SK-N-SH (cell line): ENCODE results near the gene MRGPRG. TPM values are rescaled to one million over a fixed set of nuclear protein-coding genes. Genes with fewer than 3 reads are reported as not detected.
A peak's percentile ranks its signal among the peaks of the same experiment; 100 is the strongest.
"Not testable (repeated sequence)": the region's sequence is repeated elsewhere in the genome, so short reads cannot be mapped to it uniquely, and the experiment has no call there.

Source experiments
- CTCF ChIA-PET: fragments of 300-600, 350-600 bp; formaldehyde crosslinking; extraction: SDS; loops from one replicate; lab custom pipeline; 2021; lab: Yijun Ruan, JAX
- POLR2A ChIA-PET: fragments of 350-600 bp; sonication (Branson Sonifier 250); formaldehyde crosslinking; extraction: SDS; loops from one replicate; lab custom pipeline; 2020; ENCODE audit warnings: antibody characterized with exemption, inconsistent platforms; lab: Yijun Ruan, JAX
- DNase-seq: peaks from one replicate; pipeline ENCODE4 v3.0.0; 2012
- H2AFZ ChIP-seq: fragments of 200-600 bp; sonication (generic); 2 replicates; pipeline ENCODE4 v1.8.1; 2016; ENCODE audit warnings: antibody characterized with exemption, mild to moderate bottlenecking, low read depth
- H3F3A ChIP-seq: fragments of 200-600 bp; sonication (generic); replicated peaks from 2 replicates; pipeline ENCODE3; 2016; ENCODE audit warnings: antibody characterized with exemption, mild to moderate bottlenecking; ENCODE audit not compliant: insufficient read depth
- H3K27ac ChIP-seq, 2 experiments: fragments of 200-500 bp in 1 of 2; fragments of 200-600 bp in 1 of 2; sonication (Bioruptor generic) in 1 of 2; sonication (generic), shearing (Covaris generic) in 1 of 2; 2 replicates each; pipeline versions ENCODE4 v1.5.1 to v1.6.1; 2014 to 2016; ENCODE audit warnings: low read depth in 2 of 2, inconsistent platforms in 1 of 2, low read length in 1 of 2, mild to moderate bottlenecking in 1 of 2, mixed read lengths in 1 of 2
- H3K27me3 ChIP-seq: fragments of 200-600 bp; sonication (generic), shearing (Covaris generic); 2 replicates; pipeline ENCODE4 v1.6.1; 2016; ENCODE audit warnings: mixed run types; ENCODE audit not compliant: insufficient read depth
- H3K36me3 ChIP-seq, 2 experiments: fragments of 200-500 bp in 1 of 2; fragments of 200-600 bp in 1 of 2; sonication (Bioruptor generic) in 1 of 2; sonication (generic) in 1 of 2; replicated peaks in 1 of 2; 2 replicates each; pipeline versions ENCODE3 to v1.5.1; 2014 to 2016; ENCODE audit warnings: low read length in 1 of 2, mild to moderate bottlenecking in 1 of 2; ENCODE audit not compliant: insufficient read depth in 2 of 2, control insufficient read depth in 1 of 2
- H3K4me1 ChIP-seq, 2 experiments: fragments of 200-500 bp in 1 of 2; fragments of 200-600 bp in 1 of 2; sonication (Bioruptor generic) in 1 of 2; sonication (generic), shearing (Covaris generic) in 1 of 2; 2 replicates each; pipeline versions ENCODE4 v1.5.1 to v1.6.1; 2014 to 2016; ENCODE audit warnings: low read depth in 1 of 2, low read length in 1 of 2, mixed run types in 1 of 2; ENCODE audit not compliant: insufficient read depth in 2 of 2, control insufficient read depth in 1 of 2
- H3K4me2 ChIP-seq: fragments of 200-600 bp; sonication (generic), shearing (Covaris generic); 2 replicates; pipeline ENCODE4 v1.6.1; 2017; ENCODE audit warnings: mixed run types
- H3K4me3 ChIP-seq, 2 experiments: fragments of 200-500 bp in 1 of 2; fragments of 200-600 bp in 1 of 2; sonication (Bioruptor generic) in 1 of 2; sonication (generic), shearing (Covaris generic) in 1 of 2; 2 replicates each; pipeline versions ENCODE4 v1.5.1 to v1.8.1; 2014 to 2016; ENCODE audit warnings: low read depth in 2 of 2, inconsistent platforms in 1 of 2, low read length in 1 of 2, mild to moderate bottlenecking in 1 of 2, mixed read lengths in 1 of 2, moderate library complexity in 1 of 2
- H3K79me2 ChIP-seq: fragments of 200-600 bp; sonication (generic); 2 replicates; pipeline ENCODE4 v1.8.1; 2017; ENCODE audit warnings: mild to moderate bottlenecking; ENCODE audit not compliant: insufficient read depth
- H3K9ac ChIP-seq: fragments of 200-600 bp; sonication (generic); 2 replicates; pipeline ENCODE4 v1.6.1; 2017; ENCODE audit warnings: mixed run types
- H3K9me2 ChIP-seq: fragments of 200-600 bp; sonication (generic); 2 replicates; pipeline ENCODE4 v1.6.1; 2017; ENCODE audit warnings: mixed run types
- H3K9me3 ChIP-seq: fragments of 200-600 bp; sonication (generic); 2 replicates; pipeline ENCODE4 v1.6.1; 2017; ENCODE audit warnings: mixed run types, mild to moderate bottlenecking, moderate library complexity
- H4K20me1 ChIP-seq: fragments of 200-600 bp; sonication (generic); 2 replicates; pipeline ENCODE4 v1.6.1; 2017; ENCODE audit warnings: mild to moderate bottlenecking, mixed run types; ENCODE audit not compliant: insufficient read depth
- EZH2phosphoT487 ChIP-seq: fragments of 200-600 bp; sonication (generic); IDR thresholded peaks from 2 replicates; pipeline ENCODE4 v1.6.1; 2017; ENCODE audit warnings: low read depth, mixed run types, mild to moderate bottlenecking, antibody characterized with exemption, moderate library complexity, borderline replicate concordance
- FOSL2 ChIP-seq: IDR thresholded peaks from 2 replicates; pipeline ENCODE4 v1.4.0; 2012; ENCODE audit warnings: low read depth, mild to moderate bottlenecking, moderate library complexity, borderline replicate concordance
- FOXJ3 ChIP-seq: sonication (generic); formaldehyde crosslinking; IDR thresholded peaks from 2 replicates; pipeline ENCODE4 v1.5.1; 2020; ENCODE audit warnings: mild to moderate bottlenecking, missing genetic modification reagents
- POLR2AphosphoS5 ChIP-seq: IDR thresholded peaks from 2 replicates; pipeline ENCODE4 v1.6.1; 2012; ENCODE audit warnings: low read depth, low read length
- RFX5 ChIP-seq: IDR thresholded peaks from 2 replicates; pipeline ENCODE4 v1.6.1; 2012; ENCODE audit warnings: mild to moderate bottlenecking, improper control_type of control experiment, low read length
- SMC3 ChIP-seq: IDR thresholded peaks from 2 replicates; pipeline ENCODE4 v1.6.1; 2012; ENCODE audit warnings: low read depth, low read length, improper control_type of control experiment
- TAF1 ChIP-seq: IDR thresholded peaks from 2 replicates; pipeline ENCODE4 v1.6.1; 2012; ENCODE audit warnings: low read depth, mild to moderate bottlenecking, low read length, moderate library complexity, borderline replicate concordance
- TCF12 ChIP-seq: IDR thresholded peaks from 2 replicates; pipeline ENCODE4 v1.4.0; 2012
- TEAD4 ChIP-seq: IDR thresholded peaks from 2 replicates; pipeline ENCODE4 v1.4.0; 2012; ENCODE audit warnings: mild to moderate bottlenecking, borderline replicate concordance; ENCODE audit not compliant: insufficient read depth
- WGBS: methylation state at CpG from one replicate; pipeline ENCODE4 v1.1.6; 2017; ENCODE audit warnings: low lambda C conversion rate; 5-methylcytosine and 5-hydroxymethylcytosine counted together
- polyA plus RNA-seq, 3 experiments: library from polyadenylated mRNA; depleted of rRNA; stranded (reverse); fragments of >200 nt; gene quantifications; 2 replicates each; pipeline ENCODE4 v1.2.3, GENCODE V29; 2012
- TF ChIP-seq, protein P1 (sequence below): IDR thresholded peaks from 2 replicates; pipeline ENCODE4 v1.6.1; 2012; ENCODE audit warnings: mild to moderate bottlenecking, low read depth, low read length, moderate library complexity
- TF ChIP-seq, protein P2 (sequence below): fragments of 150-350 bp; IDR thresholded peaks from 2 replicates; pipeline ENCODE4 v1.6.1; 2017; ENCODE audit warnings: antibody characterized with exemption, low read length, low read depth, borderline replicate concordance
- TF ChIP-seq, protein P3 (sequence below): IDR thresholded peaks from 2 replicates; pipeline ENCODE4 v1.4.0; 2012; ENCODE audit warnings: low read depth
- TF ChIP-seq, protein P4 (sequence below): IDR thresholded peaks from 2 replicates; pipeline ENCODE4 v1.4.0; 2012; ENCODE audit warnings: low read depth, borderline replicate concordance
- TF ChIP-seq, protein P5 (sequence below): IDR thresholded peaks from 2 replicates; pipeline ENCODE4 v1.4.0; 2012; ENCODE audit warnings: low read depth, borderline replicate concordance
- TF ChIP-seq, protein P6 (sequence below): IDR thresholded peaks from 2 replicates; pipeline ENCODE4; 2012

The MRGPRG gene
- polyA plus RNA-seq, 1 of the 3 experiments (the other 2 are of a cell fraction) = not detected

DNA sequence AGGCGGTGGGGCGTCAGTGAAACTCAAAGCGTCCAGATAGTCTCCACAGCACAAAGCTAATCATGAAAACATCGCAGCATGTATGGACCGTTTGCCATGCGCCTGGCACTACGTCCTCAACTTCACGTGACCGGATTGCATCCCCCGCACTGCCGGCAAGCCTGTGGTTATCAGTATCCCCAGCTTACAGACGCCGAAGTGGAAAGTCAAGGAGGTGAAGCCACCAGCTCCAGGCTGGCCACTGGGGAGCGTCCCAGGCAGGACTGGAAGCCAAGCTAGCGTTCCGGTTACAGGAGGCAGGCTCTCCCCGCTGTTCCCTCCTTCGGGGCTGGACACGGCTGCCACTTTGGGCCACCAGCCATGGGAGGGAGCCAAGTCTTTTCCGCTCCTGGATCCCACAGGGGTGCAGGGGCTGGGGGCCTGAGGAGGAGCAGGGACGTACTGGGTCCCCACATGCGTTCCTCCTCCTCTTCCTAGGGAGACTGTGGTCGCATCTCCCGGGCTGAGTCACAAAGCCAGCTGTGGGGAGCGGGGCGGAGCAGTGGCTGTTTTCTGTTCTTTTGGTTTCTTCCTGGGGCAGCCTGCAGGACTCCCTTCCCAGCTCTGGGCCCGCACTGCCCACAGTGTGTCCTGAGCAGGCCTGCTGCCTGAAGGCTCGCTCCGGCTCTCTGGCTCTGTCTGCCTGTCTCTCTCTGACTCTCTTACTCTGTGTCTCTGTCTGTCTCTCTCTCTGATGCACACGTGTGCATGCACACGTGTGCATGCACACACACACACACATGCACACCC lies 49.2 kb downstream of the MRGPRG start:
- Histone ChIP-seq H3F3A (no peaks in the 10 kb centered on the region), H4K20me1 (peaks cover under 1% of the 10 kb centered on the region; the same call in 1 of the 2 replicates), H3K4me3 (peak overlapping the region; percentile 10 to 48; a peak in 3 of 4 replicates), H3K27me3 (0 out of 2 replicates have a peak, but pooled peaks cover 4% of the 10 kb centered on the region), H3K9me3 (no peaks in the 10 kb centered on the region), H3K9ac (no peak overlapping the region), H3K4me2 (peak overlapping the region; percentile 76), H3K36me3 (no peaks in the 10 kb centered on the region), H2AFZ (peak overlapping the region; percentile 73), H3K4me1 (peaks cover 0 to 13% of the 10 kb centered on the region in 2 experiments; a peak in 1 of 4 replicates), H3K79me2 (peaks cover 4% of the 10 kb centered on the region), H3K27ac (no peak overlapping the region), H3K9me2 (no peaks in the 10 kb centered on the region)
- ChIA-PET POLR2A (no interaction called here), CTCF (interaction anchor here (1.0 to 1.4 kb wide), 6 partner anchors 9 to 78 kb away, joined by 3 to 4 read pairs (median 3); no protein-coding TSS in a partner anchor)
- no peak for TF ChIP-seq RFX5
- TF ChIP-seq, protein P1, sequence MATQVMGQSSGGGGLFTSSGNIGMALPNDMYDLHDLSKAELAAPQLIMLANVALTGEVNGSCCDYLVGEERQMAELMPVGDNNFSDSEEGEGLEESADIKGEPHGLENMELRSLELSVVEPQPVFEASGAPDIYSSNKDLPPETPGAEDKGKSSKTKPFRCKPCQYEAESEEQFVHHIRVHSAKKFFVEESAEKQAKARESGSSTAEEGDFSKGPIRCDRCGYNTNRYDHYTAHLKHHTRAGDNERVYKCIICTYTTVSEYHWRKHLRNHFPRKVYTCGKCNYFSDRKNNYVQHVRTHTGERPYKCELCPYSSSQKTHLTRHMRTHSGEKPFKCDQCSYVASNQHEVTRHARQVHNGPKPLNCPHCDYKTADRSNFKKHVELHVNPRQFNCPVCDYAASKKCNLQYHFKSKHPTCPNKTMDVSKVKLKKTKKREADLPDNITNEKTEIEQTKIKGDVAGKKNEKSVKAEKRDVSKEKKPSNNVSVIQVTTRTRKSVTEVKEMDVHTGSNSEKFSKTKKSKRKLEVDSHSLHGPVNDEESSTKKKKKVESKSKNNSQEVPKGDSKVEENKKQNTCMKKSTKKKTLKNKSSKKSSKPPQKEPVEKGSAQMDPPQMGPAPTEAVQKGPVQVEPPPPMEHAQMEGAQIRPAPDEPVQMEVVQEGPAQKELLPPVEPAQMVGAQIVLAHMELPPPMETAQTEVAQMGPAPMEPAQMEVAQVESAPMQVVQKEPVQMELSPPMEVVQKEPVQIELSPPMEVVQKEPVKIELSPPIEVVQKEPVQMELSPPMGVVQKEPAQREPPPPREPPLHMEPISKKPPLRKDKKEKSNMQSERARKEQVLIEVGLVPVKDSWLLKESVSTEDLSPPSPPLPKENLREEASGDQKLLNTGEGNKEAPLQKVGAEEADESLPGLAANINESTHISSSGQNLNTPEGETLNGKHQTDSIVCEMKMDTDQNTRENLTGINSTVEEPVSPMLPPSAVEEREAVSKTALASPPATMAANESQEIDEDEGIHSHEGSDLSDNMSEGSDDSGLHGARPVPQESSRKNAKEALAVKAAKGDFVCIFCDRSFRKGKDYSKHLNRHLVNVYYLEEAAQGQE = no peak
- TF ChIP-seq, protein P2, sequence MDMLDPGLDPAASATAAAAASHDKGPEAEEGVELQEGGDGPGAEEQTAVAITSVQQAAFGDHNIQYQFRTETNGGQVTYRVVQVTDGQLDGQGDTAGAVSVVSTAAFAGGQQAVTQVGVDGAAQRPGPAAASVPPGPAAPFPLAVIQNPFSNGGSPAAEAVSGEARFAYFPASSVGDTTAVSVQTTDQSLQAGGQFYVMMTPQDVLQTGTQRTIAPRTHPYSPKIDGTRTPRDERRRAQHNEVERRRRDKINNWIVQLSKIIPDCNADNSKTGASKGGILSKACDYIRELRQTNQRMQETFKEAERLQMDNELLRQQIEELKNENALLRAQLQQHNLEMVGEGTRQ = no peak
- no peak for TF ChIP-seq EZH2phosphoT487
- no peak for TF ChIP-seq TAF1
- no peak; the same call in 1 of the 2 replicates for TF ChIP-seq FOSL2
- TF ChIP-seq, protein P3, sequence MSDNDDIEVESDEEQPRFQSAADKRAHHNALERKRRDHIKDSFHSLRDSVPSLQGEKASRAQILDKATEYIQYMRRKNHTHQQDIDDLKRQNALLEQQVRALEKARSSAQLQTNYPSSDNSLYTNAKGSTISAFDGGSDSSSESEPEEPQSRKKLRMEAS = no peak
- no peak for TF ChIP-seq POLR2AphosphoS5
- TF ChIP-seq, protein P4, sequence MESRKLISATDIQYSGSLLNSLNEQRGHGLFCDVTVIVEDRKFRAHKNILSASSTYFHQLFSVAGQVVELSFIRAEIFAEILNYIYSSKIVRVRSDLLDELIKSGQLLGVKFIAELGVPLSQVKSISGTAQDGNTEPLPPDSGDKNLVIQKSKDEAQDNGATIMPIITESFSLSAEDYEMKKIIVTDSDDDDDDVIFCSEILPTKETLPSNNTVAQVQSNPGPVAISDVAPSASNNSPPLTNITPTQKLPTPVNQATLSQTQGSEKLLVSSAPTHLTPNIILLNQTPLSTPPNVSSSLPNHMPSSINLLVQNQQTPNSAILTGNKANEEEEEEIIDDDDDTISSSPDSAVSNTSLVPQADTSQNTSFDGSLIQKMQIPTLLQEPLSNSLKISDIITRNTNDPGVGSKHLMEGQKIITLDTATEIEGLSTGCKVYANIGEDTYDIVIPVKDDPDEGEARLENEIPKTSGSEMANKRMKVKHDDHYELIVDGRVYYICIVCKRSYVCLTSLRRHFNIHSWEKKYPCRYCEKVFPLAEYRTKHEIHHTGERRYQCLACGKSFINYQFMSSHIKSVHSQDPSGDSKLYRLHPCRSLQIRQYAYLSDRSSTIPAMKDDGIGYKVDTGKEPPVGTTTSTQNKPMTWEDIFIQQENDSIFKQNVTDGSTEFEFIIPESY = no peak
- no peak for TF ChIP-seq TEAD4
- TF ChIP-seq FOXJ3 (CRISPR knock-in tag) = no peak
- TF ChIP-seq, protein P5, sequence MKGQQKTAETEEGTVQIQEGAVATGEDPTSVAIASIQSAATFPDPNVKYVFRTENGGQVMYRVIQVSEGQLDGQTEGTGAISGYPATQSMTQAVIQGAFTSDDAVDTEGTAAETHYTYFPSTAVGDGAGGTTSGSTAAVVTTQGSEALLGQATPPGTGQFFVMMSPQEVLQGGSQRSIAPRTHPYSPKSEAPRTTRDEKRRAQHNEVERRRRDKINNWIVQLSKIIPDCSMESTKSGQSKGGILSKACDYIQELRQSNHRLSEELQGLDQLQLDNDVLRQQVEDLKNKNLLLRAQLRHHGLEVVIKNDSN = peak; percentile 70; the same call in 1 of the 2 replicates
- TF ChIP-seq TCF12 = no peak
- TF ChIP-seq, protein P6, sequence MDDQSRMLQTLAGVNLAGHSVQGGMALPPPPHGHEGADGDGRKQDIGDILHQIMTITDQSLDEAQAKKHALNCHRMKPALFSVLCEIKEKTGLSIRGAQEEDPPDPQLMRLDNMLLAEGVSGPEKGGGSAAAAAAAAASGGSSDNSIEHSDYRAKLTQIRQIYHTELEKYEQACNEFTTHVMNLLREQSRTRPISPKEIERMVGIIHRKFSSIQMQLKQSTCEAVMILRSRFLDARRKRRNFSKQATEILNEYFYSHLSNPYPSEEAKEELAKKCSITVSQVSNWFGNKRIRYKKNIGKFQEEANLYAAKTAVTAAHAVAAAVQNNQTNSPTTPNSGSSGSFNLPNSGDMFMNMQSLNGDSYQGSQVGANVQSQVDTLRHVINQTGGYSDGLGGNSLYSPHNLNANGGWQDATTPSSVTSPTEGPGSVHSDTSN = no peak
- peak; percentile 15; the same call in 1 of the 2 replicates for TF ChIP-seq SMC3
- 25% methylated on average over 18 of the region's 31 CpGs for WGBS
- DNase-seq = no peak

DNA sequence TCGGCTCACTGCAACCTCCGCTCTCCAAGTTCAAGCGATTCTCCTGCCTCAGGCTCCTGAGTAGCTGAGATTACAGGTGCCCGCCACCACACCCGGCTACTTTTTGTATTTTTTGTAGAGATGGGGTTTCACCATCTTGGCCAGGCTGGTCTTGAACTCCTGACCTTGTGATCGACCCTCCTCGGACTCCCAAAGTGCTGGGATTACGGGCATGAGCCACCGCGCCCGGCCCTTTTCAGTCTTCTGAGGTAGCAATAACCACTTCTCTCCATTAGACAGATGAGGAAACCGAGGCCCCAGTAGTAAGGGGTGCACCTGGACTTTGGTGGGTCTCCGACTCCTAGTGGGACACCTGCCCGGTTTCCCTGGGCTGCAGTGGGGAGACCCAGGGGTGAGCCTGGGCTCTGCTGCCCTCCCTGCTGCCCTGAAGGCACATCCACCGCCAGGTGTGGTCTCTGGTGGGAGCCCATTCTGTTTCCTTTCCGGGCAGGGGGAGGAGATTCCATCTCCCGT lies 49.8 kb downstream of the MRGPRG start:
- H3K4me1 ChIP-seq = peaks cover 0 to 20% of the 10 kb centered on the region in 2 experiments; a peak in 2 of 4 replicates
- H3K4me2 ChIP-seq = peak overlapping the region; percentile 76
- WGBS = 74% methylated on average over 14 of the region's 17 CpGs
- peaks cover 10% of the 10 kb centered on the region for H3K79me2 ChIP-seq
- DNase-seq, H4K20me1 ChIP-seq, H3F3A ChIP-seq, H3K9me3 ChIP-seq, H3K27ac ChIP-seq, H3K36me3 ChIP-seq, H3K9ac ChIP-seq, H3K9me2 ChIP-seq, POLR2A ChIA-PET, H3K27me3 ChIP-seq: not testable (repeated sequence)
- CTCF ChIA-PET = interaction anchor here (1.0 to 1.4 kb wide), 4 partner anchors 8 to 49 kb away, joined by 3 to 4 read pairs (median 3); no protein-coding TSS in a partner anchor
- peak overlapping the region; percentile 10 to 48; a peak in 2 of 4 replicates for H3K4me3 ChIP-seq
- peak overlapping the region; percentile 73 for H2AFZ ChIP-seq
